ENCODE measurements around the gene HNRNPU.

The HNRNPU gene

GRCh38 chr1:244864253-244865027 lies at the start of gene HNRNPU:
TSS of gene HNRNPU (minus strand) at chr1:244864543. CDS start at chr1:244864307, 236 bp downstream.
- Histone ChIP-seq H3K27ac (ENCODE audit: low read length) (peak within 1 kb of the TSS; percentile 96), H3K4me1 (ENCODE audit: control insufficient read depth, insufficient read depth, low read length) (peaks cover 25% of the 10 kb centered on the region), H3K4me3 (ENCODE audit: low read length in 2 of 2) (peak within 1 kb of the TSS; percentile 90 to 96), H3K36me3 (ENCODE audit: control insufficient read depth in 2 of 2, insufficient read depth in 2 of 2, low read length in 2 of 2) (peaks cover 5 to 7% of the 10 kb centered on the region in 2 donors), H3K27me3 (ENCODE audit: control insufficient read depth in 1 of 2, insufficient read depth in 2 of 2, low read length in 2 of 2) (no peaks in the 10 kb centered on the region), H3K9me3 (ENCODE audit: control insufficient read depth in 2 of 2, low read length in 2 of 2) (no peaks in the 10 kb centered on the region), H3K9ac (ENCODE audit: low read length in 2 of 2) (peak within 1 kb of the TSS; percentile 99 to 100)

DNA sequence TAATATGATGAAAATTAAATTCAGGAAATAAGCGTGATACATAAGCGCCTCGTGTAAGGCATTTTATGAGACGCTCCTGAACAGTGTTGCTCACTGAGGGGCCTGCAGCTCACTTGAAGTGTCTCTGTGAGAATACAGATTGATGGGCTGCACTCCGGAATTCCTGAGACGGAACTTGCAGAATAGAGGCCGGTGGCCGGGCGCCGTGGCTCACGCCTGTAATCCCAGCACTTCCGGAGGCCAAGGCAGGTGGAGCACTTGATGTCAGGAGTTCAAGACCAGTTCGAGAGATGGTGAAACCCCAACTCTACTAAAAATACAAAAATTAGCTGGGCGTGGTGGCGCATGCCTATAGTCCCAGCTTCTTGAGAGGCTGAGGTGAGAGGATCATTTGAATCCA lies 49.5 kb upstream of the HNRNPU start:
- H3K27me3 ChIP-seq (ENCODE audit: control insufficient read depth in 1 of 2, insufficient read depth in 2 of 2, low read length in 2 of 2), result no peaks in the 10 kb centered on the region
- H3K27ac ChIP-seq (ENCODE audit: low read length), result no peak overlapping the region
- peaks cover under 1% of the 10 kb centered on the region for H3K4me1 ChIP-seq (ENCODE audit: control insufficient read depth, insufficient read depth, low read length)
- H3K9ac ChIP-seq (ENCODE audit: low read length in 2 of 2), result no peak overlapping the region
- no peaks in the 10 kb centered on the region for H3K36me3 ChIP-seq (ENCODE audit: control insufficient read depth in 2 of 2, insufficient read depth in 2 of 2, low read length in 2 of 2)
- no peaks in the 10 kb centered on the region for H3K9me3 ChIP-seq (ENCODE audit: control insufficient read depth in 2 of 2, low read length in 2 of 2)
- H3K4me3 ChIP-seq (ENCODE audit: low read length in 2 of 2), result no peak overlapping the region

GRCh38 chr1:244904119-244904518 lies 39.8 kb upstream of the HNRNPU start:
- no peaks in the 10 kb centered on the region for H3K27me3 ChIP-seq (ENCODE audit: control insufficient read depth in 1 of 2, insufficient read depth in 2 of 2, low read length in 2 of 2)
- no peak overlapping the region for H3K27ac ChIP-seq (ENCODE audit: low read length)
- H3K4me3 ChIP-seq (ENCODE audit: low read length in 2 of 2), result no peak overlapping the region
- H3K9ac ChIP-seq (ENCODE audit: low read length in 2 of 2), result no peak overlapping the region
- H3K4me1 ChIP-seq (ENCODE audit: control insufficient read depth, insufficient read depth, low read length), result peaks cover 2% of the 10 kb centered on the region
- H3K36me3 ChIP-seq (ENCODE audit: control insufficient read depth in 2 of 2, insufficient read depth in 2 of 2, low read length in 2 of 2), result no peaks in the 10 kb centered on the region
- no peaks in the 10 kb centered on the region for H3K9me3 ChIP-seq (ENCODE audit: control insufficient read depth in 2 of 2, low read length in 2 of 2)

DNA sequence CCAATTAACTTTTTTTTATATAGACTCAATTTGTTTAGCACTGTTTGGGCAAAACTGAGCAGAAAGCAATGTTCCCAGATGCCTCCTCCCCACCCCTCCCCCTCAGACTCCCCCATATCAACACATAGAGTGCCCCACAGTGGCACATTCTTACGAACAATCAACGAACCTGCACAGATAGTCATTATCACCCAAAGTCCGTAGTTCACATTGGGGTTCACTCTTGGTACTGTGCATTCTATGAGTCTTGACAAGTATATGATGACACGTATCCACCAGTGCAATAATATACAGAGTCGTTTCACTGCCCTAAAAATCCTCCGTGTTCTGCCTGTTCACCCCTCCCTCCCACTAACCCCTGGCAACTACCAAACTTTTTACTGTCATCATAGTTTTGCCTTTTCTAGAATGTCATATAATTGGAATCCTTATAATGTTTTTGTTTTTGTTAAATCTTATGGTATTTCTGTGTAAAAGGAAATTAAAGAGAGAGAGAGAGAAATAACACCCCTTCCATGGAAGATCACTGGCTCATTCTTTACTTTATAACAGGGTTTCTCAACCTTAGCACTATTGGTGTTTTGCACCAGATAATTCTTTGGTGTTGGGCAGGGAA lies 37.2 kb upstream of the HNRNPU start:
- no peaks in the 10 kb centered on the region for H3K9me3 ChIP-seq (ENCODE audit: control insufficient read depth in 2 of 2, low read length in 2 of 2)
- H3K4me1 ChIP-seq (ENCODE audit: control insufficient read depth, insufficient read depth, low read length), result peaks cover 2% of the 10 kb centered on the region
- H3K36me3 ChIP-seq (ENCODE audit: control insufficient read depth in 2 of 2, insufficient read depth in 2 of 2, low read length in 2 of 2), result no peaks in the 10 kb centered on the region
- H3K27ac ChIP-seq (ENCODE audit: low read length), result no peak overlapping the region
- H3K27me3 ChIP-seq (ENCODE audit: control insufficient read depth in 1 of 2, insufficient read depth in 2 of 2, low read length in 2 of 2), result no peaks in the 10 kb centered on the region
- no peak overlapping the region for H3K9ac ChIP-seq (ENCODE audit: low read length in 2 of 2)
- H3K4me3 ChIP-seq (ENCODE audit: low read length in 2 of 2), result no peak overlapping the region

GRCh38 chr1:244897476-244898254 lies 33.3 kb upstream of the HNRNPU start:
- no peaks in the 10 kb centered on the region for H3K36me3 ChIP-seq (ENCODE audit: control insufficient read depth in 2 of 2, insufficient read depth in 2 of 2, low read length in 2 of 2)
- H3K9ac ChIP-seq (ENCODE audit: low read length in 2 of 2), result no peak overlapping the region
- H3K4me1 ChIP-seq (ENCODE audit: control insufficient read depth, insufficient read depth, low read length), result peaks cover 2% of the 10 kb centered on the region
- no peak overlapping the region for H3K27ac ChIP-seq (ENCODE audit: low read length)
- H3K9me3 ChIP-seq (ENCODE audit: control insufficient read depth in 2 of 2, low read length in 2 of 2), result no peaks in the 10 kb centered on the region
- no peaks in the 10 kb centered on the region for H3K27me3 ChIP-seq (ENCODE audit: control insufficient read depth in 1 of 2, insufficient read depth in 2 of 2, low read length in 2 of 2)
- H3K4me3 ChIP-seq (ENCODE audit: low read length in 2 of 2), result no peak overlapping the region

GRCh38 chr1:244896550-244896949 lies 32.2 kb upstream of the HNRNPU start:
- Histone ChIP-seq H3K9ac (ENCODE audit: low read length in 2 of 2) (no peak overlapping the region), H3K4me3 (ENCODE audit: low read length in 2 of 2) (no peak overlapping the region), H3K9me3 (ENCODE audit: control insufficient read depth in 2 of 2, low read length in 2 of 2) (no peaks in the 10 kb centered on the region), H3K27ac (ENCODE audit: low read length) (no peak overlapping the region), H3K4me1 (ENCODE audit: control insufficient read depth, insufficient read depth, low read length) (peaks cover 2% of the 10 kb centered on the region), H3K27me3 (ENCODE audit: control insufficient read depth in 1 of 2, insufficient read depth in 2 of 2, low read length in 2 of 2) (no peaks in the 10 kb centered on the region), H3K36me3 (ENCODE audit: control insufficient read depth in 2 of 2, insufficient read depth in 2 of 2, low read length in 2 of 2) (no peaks in the 10 kb centered on the region)

DNA sequence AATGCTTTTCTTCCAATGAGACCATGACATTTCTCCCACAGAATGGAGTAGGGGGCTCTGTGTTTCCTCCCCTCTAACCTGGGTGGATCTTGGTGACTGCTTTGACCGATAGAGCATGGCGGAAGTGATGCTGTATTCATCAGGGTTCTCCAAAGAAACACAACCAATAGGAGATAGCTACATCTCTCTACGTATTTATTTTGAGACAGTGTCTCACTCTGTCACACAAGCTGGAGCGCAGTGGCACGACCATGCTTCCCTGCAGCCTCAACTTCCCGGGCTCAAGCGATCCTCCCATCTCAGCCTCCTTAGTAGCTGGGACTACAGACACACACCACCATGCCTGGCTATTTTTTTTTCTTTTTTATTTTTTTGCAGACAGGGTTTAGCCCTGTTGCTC lies 29.5 kb upstream of the HNRNPU start:
- no peak overlapping the region for H3K4me3 ChIP-seq (ENCODE audit: low read length in 2 of 2)
- no peaks in the 10 kb centered on the region for H3K9me3 ChIP-seq (ENCODE audit: control insufficient read depth in 2 of 2, low read length in 2 of 2)
- no peaks in the 10 kb centered on the region for H3K36me3 ChIP-seq (ENCODE audit: control insufficient read depth in 2 of 2, insufficient read depth in 2 of 2, low read length in 2 of 2)
- H3K27me3 ChIP-seq (ENCODE audit: control insufficient read depth in 1 of 2, insufficient read depth in 2 of 2, low read length in 2 of 2), result no peaks in the 10 kb centered on the region
- no peak overlapping the region for H3K9ac ChIP-seq (ENCODE audit: low read length in 2 of 2)
- no peaks in the 10 kb centered on the region for H3K4me1 ChIP-seq (ENCODE audit: control insufficient read depth, insufficient read depth, low read length)
- no peak overlapping the region for H3K27ac ChIP-seq (ENCODE audit: low read length)

- H3K36me3 ChIP-seq (ENCODE audit: control insufficient read depth in 2 of 2, insufficient read depth in 2 of 2, low read length in 2 of 2), result no peaks in the 10 kb centered on the region
- H3K9me3 ChIP-seq (ENCODE audit: control insufficient read depth in 2 of 2, low read length in 2 of 2), result peaks cover 0 to 2% of the 10 kb centered on the region in 2 donors
- H3K27ac ChIP-seq (ENCODE audit: low read length), result no peak overlapping the region
- no peaks in the 10 kb centered on the region for H3K4me1 ChIP-seq (ENCODE audit: control insufficient read depth, insufficient read depth, low read length)
- H3K9ac ChIP-seq (ENCODE audit: low read length in 2 of 2), result no peak overlapping the region
- no peak overlapping the region for H3K4me3 ChIP-seq (ENCODE audit: low read length in 2 of 2)
- H3K27me3 ChIP-seq (ENCODE audit: control insufficient read depth in 1 of 2, insufficient read depth in 2 of 2, low read length in 2 of 2), result no peaks in the 10 kb centered on the region
Observed at GRCh38 chr1:244887281-244887680, 22.9 kb upstream of the HNRNPU start.

DNA sequence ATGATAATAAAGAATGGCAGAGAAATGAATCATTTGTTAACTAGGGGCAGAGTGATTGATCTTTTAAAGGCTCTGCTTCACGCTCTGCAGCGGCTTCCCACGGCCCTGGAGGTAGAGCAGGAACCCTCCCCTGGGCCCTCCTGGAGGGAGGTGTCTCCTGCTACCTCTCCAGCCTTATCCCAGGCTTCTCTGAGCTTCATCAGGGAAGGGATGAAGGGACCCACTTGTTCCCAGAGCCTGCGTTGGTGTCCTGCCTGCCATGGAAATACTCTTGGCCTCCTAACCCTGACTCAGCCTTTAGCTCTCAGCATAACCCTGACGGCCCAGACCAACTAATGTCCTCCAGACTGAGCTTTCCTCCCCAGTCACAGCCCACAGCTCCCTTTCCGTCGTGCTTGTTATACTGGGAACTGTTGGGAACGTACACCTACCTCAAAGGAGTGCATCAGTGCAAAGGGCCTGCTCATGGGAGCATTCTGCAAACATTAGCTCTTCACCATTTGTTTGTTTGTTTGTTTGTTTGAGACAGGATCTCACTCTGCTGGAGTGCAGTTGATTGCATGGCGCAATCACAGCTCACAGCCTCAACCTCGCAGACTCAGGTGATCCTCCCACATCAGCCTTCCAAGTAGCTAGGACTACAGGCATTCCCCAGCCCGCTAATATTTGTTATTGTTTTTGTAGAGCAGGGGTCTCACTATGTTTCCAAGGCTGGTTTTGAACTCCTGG lies 17.4 kb upstream of the HNRNPU start:
- Histone ChIP-seq H3K27ac (ENCODE audit: low read length) (no peak overlapping the region), H3K36me3 (ENCODE audit: control insufficient read depth in 2 of 2, insufficient read depth in 2 of 2, low read length in 2 of 2) (no peaks in the 10 kb centered on the region), H3K27me3 (ENCODE audit: control insufficient read depth in 1 of 2, insufficient read depth in 2 of 2, low read length in 2 of 2) (no peaks in the 10 kb centered on the region), H3K9ac (ENCODE audit: low read length in 2 of 2) (no peak overlapping the region), H3K9me3 (ENCODE audit: control insufficient read depth in 2 of 2, low read length in 2 of 2) (no peaks in the 10 kb centered on the region), H3K4me1 (ENCODE audit: control insufficient read depth, insufficient read depth, low read length) (no peaks in the 10 kb centered on the region), H3K4me3 (ENCODE audit: low read length in 2 of 2) (no peak overlapping the region)

DNA sequence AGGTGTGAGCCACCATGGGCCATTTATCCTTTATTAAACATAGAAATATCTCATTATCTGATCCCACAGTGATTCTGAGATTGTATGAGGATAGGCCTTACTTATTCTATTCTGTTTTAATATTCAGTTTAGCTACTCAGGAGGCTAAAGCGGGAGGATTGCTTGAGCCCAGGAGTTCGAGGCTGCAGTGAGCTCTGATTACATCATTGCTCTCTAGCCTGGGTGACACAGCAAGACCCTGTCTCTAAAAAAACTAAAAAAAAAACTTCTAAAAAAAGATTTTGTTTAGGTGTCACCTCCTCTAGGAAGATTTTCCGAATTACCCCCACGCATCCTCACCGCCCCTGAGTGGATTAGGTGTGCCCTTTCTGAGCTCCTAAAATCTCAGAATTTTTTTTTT lies 14.3 kb upstream of the HNRNPU start:
- H3K27me3 ChIP-seq (ENCODE audit: control insufficient read depth in 1 of 2, insufficient read depth in 2 of 2, low read length in 2 of 2), result no peaks in the 10 kb centered on the region
- no peaks in the 10 kb centered on the region for H3K36me3 ChIP-seq (ENCODE audit: control insufficient read depth in 2 of 2, insufficient read depth in 2 of 2, low read length in 2 of 2)
- H3K9ac ChIP-seq (ENCODE audit: low read length in 2 of 2), result no peak overlapping the region
- no peaks in the 10 kb centered on the region for H3K4me1 ChIP-seq (ENCODE audit: control insufficient read depth, insufficient read depth, low read length)
- no peak overlapping the region for H3K27ac ChIP-seq (ENCODE audit: low read length)
- no peaks in the 10 kb centered on the region for H3K9me3 ChIP-seq (ENCODE audit: control insufficient read depth in 2 of 2, low read length in 2 of 2)
- no peak overlapping the region for H3K4me3 ChIP-seq (ENCODE audit: low read length in 2 of 2)
